Astrocyte of the spinal cord (primary cell): ENCODE data around the gene TCEAL8.

Experiments
- DNase-seq: peaks from one replicate; pipeline ENCODE4 v3.0.0; 2011; ENCODE audit warnings: low read depth, low spot score
- H3K4me3 ChIP-seq: 2 replicates; pipeline ENCODE4 v1.5.1; 2011; ENCODE audit warnings: low read depth, mild to moderate bottlenecking, low read length, moderate library complexity
- in situ Hi-C: cut with HindIII; loops from 2 replicates; pipeline ENCODE4 v1.10.0; 2017; ENCODE audit warnings: low sequenced_read_pairs
- TF ChIP-seq, protein P1 (sequence below): IDR thresholded peaks from 2 replicates; pipeline ENCODE4 v1.5.1; 2012; ENCODE audit warnings: low read depth, mild to moderate bottlenecking, low read length, inconsistent platforms

TCEAL8 gene

DNA sequence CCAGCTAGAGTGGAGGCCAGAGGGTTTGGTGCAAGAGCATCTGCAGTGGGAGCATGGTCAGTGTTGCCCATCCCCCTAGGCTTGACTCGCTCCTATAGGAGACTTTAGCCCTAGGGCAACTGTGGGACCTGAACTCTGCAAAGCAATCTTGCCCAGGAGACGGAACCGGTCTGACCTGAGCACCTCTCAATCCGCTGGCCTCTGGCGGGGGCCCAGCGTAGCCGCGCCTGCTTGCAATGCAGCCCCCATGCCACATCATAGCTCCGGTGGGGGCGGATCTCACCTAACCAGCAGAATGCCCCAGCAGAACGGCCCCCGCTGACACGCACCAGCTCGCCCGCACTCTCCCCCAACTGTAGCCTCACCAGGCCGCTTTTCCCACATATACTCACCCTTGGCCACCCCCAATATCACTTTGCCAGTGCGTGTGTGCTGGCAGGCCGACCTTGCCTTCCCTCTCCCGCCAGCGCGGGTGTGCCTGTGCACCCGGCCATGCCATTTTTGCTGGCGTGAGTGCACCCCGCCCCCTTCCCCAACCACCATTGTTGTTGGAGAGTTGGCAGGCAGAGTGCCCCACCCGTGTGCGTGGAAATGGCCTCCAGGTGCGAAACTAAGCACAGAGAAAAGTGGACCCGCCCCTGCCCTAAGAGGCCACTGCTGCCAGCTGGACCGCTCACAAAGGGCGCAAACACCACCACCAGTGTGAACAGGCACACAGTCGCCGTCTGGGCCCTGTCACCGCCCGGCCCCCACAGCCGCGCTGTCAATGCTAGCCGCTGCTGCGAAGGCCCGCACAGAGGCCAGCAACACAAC lies 34.2 kb downstream of the TCEAL8 start:
- in situ Hi-C loops: no loop called here
- no peak for DNase-seq
- H3K4me3 ChIP-seq: no peak overlapping the region
- TF ChIP-seq, protein P1, sequence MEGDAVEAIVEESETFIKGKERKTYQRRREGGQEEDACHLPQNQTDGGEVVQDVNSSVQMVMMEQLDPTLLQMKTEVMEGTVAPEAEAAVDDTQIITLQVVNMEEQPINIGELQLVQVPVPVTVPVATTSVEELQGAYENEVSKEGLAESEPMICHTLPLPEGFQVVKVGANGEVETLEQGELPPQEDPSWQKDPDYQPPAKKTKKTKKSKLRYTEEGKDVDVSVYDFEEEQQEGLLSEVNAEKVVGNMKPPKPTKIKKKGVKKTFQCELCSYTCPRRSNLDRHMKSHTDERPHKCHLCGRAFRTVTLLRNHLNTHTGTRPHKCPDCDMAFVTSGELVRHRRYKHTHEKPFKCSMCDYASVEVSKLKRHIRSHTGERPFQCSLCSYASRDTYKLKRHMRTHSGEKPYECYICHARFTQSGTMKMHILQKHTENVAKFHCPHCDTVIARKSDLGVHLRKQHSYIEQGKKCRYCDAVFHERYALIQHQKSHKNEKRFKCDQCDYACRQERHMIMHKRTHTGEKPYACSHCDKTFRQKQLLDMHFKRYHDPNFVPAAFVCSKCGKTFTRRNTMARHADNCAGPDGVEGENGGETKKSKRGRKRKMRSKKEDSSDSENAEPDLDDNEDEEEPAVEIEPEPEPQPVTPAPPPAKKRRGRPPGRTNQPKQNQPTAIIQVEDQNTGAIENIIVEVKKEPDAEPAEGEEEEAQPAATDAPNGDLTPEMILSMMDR: no peak

DNA sequence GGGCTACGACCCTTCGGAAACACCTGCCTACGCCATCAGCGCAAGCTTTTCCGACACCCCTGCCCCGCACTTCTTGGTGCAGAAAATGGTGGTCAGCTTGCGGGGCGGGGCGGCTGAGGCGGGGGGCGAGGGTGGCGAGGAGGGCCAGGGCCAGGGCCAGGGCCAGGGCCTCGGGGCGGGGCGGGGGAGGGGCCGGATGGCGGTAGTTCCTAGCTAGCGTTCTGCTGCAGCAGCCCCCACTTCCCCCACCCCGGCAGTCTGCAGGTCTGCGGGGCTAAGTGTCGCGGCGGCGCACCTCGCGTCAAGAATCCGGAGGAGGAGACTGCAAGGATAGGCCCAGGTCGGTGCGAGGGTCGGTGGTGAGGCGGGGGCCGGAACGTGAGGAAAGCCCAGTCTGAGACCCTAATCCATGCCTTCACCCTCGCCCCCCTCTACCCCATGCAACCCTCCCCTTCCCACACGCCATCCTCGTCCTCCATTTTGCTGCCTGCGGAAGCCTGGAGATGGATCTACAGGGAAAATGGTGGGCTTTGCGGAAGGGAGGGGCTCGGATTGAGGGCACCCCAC lies 39.4 kb downstream of the TCEAL8 start:
- peak; percentile 12 for DNase-seq
- in situ Hi-C loops: no loop called here
- TF ChIP-seq, protein P1: no peak
- H3K4me3 ChIP-seq: peak overlapping the region; percentile 61

DNA sequence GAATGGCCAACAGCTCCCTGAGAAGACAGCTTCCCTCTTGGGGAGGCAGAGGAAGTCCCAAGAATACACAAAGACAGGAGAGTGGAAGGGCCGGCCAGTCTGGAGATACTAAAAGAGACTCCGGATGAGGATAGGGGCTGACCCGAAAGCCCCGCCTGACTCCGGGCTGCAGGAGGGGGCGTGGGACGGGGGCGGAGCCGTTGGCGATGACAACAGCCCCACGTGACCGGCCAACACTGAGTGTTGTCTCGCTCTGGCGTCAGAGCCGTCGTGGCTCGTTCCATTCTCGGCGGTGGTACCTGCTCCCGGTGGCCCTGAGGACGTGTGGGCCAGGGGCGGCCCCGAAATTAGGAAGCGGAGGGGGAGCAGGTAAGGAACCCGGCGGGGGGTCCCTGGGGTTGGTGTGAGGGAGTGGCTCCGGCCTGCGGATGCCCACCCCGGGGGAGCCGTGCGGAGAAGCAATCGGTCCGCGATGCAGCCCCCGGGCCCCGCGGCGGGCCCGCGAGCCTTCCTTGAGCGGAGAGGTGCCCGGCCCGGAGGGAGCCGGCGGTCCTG lies 40.0 kb downstream of the TCEAL8 start, which contains the start of gene BEX4:
Gene BEX4, plus strand, starts transcription at position 239 of the 555 bp plus-strand sequence. CDS start 1,046 bp downstream, outside the sequence.
- TF ChIP-seq, protein P1: no peak
- in situ Hi-C loops: no loop called here

DNA sequence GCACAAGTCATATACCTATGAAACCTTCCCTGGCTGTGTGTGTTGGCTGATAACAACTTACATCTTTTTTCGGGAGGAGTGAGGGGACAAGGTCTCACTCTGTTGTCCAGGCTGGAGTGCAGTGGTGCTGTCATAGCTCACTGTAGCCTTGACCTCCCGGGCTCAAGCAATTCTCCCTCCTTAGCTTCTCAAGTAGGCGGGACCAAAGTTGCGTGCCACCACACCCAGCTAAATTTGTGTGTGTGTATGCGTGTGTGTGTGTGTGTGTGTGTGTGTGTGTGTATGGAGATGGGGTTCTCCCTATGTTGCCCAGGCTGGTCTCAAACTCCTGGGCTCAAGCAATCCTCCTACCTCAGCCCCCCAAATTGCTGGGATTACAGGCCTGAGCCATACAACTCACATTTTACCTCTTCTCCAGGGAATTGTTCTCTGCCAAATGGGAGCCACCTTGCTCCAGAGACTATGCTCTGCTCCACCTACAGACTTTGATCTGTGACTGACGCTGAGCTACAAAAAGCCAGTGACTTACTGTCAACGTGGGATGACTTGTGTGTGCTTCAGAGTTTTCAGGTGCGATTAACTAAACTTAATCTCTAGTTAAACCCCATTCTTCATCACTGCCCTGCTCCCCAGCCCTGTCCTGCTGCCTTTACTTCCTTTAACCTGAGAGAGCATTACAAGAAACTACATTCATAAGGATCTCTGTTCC lies 42.1 kb downstream of the TCEAL8 start:
- in situ Hi-C loops: no loop called here
- DNase-seq: no peak
- no peak overlapping the region for H3K4me3 ChIP-seq
- TF ChIP-seq, protein P1: no peak

More for the DNA sequence above, 40.0 kb downstream of the TCEAL8 start, which contains the start of gene BEX4:
- H3K4me3 ChIP-seq: peak within 1 kb of the TSS; percentile 61
- DNase-seq: peak; percentile 61

DNA sequence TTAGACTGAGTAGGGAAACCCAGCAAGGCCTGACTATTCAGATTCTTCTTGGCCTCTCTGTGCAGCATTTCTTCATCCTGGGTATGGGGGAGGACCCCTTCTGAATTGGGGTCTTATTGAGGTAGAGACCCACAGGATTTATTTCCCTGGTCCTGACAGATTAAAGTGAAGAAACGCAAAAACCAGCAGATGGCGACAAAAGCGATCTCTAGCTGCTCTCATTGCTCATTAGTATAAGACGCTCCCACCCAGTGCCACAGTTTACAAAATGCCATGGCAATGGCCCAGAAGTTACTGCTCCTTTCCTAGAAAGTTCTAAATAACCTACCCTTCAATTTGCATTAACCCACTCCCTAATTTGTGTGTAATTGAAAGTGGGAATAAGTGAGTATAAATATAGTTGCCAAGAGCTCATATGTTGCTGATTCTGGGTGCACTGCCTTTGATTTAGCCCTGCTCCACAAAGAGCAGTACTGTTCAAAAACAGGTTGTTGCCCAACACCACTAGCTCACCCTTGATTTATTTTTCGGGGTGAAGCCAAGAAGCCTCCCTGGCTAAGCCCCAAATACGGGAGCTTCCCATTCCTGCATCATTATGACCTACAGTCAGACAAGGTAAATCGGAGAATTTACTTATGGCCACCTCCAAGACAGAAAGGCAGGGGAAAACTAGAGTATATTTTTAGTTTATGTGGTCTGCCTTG lies 43.8 kb downstream of the TCEAL8 start:
- no peak overlapping the region for H3K4me3 ChIP-seq
- in situ Hi-C loops: no loop called here
- DNase-seq: peak; percentile 51
- TF ChIP-seq, protein P1: peak; percentile 55

DNA sequence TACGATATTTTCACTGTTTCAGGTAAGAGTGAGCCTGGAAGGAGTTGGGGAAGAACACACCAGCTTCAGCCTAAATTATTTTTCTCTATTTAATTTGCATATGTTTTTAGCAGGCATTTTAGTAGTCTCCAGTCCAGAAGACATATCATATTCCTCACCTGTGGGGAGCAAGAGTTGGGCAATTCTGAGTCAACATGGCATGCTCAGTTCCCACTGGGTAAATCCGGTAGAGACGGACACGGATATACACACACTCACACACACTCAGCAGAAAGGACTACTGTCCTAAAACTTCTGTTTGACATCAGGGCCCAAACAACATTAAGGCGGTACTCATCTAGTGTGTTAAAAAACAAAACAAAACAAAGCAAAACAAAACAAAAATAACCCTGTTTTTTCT lies 44.9 kb downstream of the TCEAL8 start:
- in situ Hi-C loops: no loop called here
- DNase-seq: no peak
- TF ChIP-seq, protein P1: no peak

More for the DNA sequence above, 44.9 kb downstream of the TCEAL8 start:
- H3K4me3 ChIP-seq: no peak overlapping the region
